Measurements from ENCODE around the gene C12orf75. TPM values are rescaled to one million over a fixed set of nuclear protein-coding genes. Genes with fewer than 3 reads are reported as not detected.
"Not testable (repeated sequence)": the region's sequence is repeated elsewhere in the genome, so short reads cannot be mapped to it uniquely, and the experiment has no call there.

Gene C12orf75
- total RNA-seq, 2 experiments from 2014 or later: 160 to 210 TPM

- CTCF ChIA-PET: interaction anchor here (0.5 kb wide), 1 partner anchor 875 kb away, joined by 6 read pairs; no protein-coding TSS in a partner anchor
These were observed 69.1 kb downstream of the C12orf75 start for GRCh38 chr12:105399428-105400081.

GRCh38 chr12:105400227-105400626, 69.7 kb downstream of the C12orf75 start:
- Mint-ChIP-seq H3K4me1 (no peaks in the 10 kb centered on the region), H3K4me3 (no peak overlapping the region), H3K9me3 (peaks cover 13% of the 10 kb centered on the region), H3K27ac (no peak overlapping the region), H3K27me3 (no peaks in the 10 kb centered on the region), H3K36me3 (ENCODE audit: low read depth) (peaks cover 17% of the 10 kb centered on the region)
- ChIA-PET POLR2A (no interaction called here), CTCF (interaction anchor here (0.5 kb wide), 1 partner anchor 874 kb away, joined by 6 read pairs; no protein-coding TSS in a partner anchor)
- DNase-seq: no peak

More at GRCh38 chr12:105399428-105400081, 69.1 kb downstream of the C12orf75 start:
- peaks cover 17% of the 10 kb centered on the region for H3K36me3 Mint-ChIP-seq (ENCODE audit: low read depth)
- DNase-seq: no peak
- H3K27ac Mint-ChIP-seq: no peak overlapping the region
- H3K9me3 Mint-ChIP-seq: peaks cover 13% of the 10 kb centered on the region
- POLR2A ChIA-PET: no interaction called here
- no peaks in the 10 kb centered on the region for H3K27me3 Mint-ChIP-seq
- H3K4me1 Mint-ChIP-seq: no peaks in the 10 kb centered on the region
- H3K4me3 Mint-ChIP-seq: no peak overlapping the region

- CTCF ChIA-PET: interaction anchor here (0.7 kb wide), 1 partner anchor 774 kb away, joined by 4 read pairs; no protein-coding TSS in a partner anchor
These were observed 70.7 kb downstream of the C12orf75 start for GRCh38 chr12:105401198-105401597.

GRCh38 chr12:105402366-105402765, 71.9 kb downstream of the C12orf75 start:
- no peak for DNase-seq
- Mint-ChIP-seq H3K27ac (no peak overlapping the region), H3K4me3 (no peak overlapping the region), H3K9me3 (peaks cover 13% of the 10 kb centered on the region), H3K36me3 (ENCODE audit: low read depth) (peaks cover 17% of the 10 kb centered on the region), H3K27me3 (no peaks in the 10 kb centered on the region), H3K4me1 (no peaks in the 10 kb centered on the region)
- POLR2A ChIA-PET: no interaction called here
- CTCF ChIA-PET: no interaction called here

More at GRCh38 chr12:105401198-105401597, 70.7 kb downstream of the C12orf75 start:
- POLR2A ChIA-PET: no interaction called here
- Mint-ChIP-seq H3K27ac (no peak overlapping the region), H3K27me3 (no peaks in the 10 kb centered on the region), H3K36me3 (ENCODE audit: low read depth) (peaks cover 17% of the 10 kb centered on the region), H3K4me1 (no peaks in the 10 kb centered on the region), H3K4me3 (no peak overlapping the region), H3K9me3 (peaks cover 13% of the 10 kb centered on the region)
- no peak for DNase-seq

GRCh38 chr12:105403095-105403494, 72.6 kb downstream of the C12orf75 start:
- no peak overlapping the region for H3K27ac Mint-ChIP-seq
- H3K9me3 Mint-ChIP-seq: peaks cover 7% of the 10 kb centered on the region
- no peaks in the 10 kb centered on the region for H3K4me1 Mint-ChIP-seq
- peaks cover 16% of the 10 kb centered on the region for H3K36me3 Mint-ChIP-seq (ENCODE audit: low read depth)
- no peak overlapping the region for H3K4me3 Mint-ChIP-seq
- no peaks in the 10 kb centered on the region for H3K27me3 Mint-ChIP-seq
- no peak for DNase-seq
- CTCF ChIA-PET: interaction anchor here (0.5 kb wide), 1 partner anchor 1604 kb away, joined by 4 read pairs; no protein-coding TSS in a partner anchor
- POLR2A ChIA-PET: no interaction called here

GRCh38 chr12:105404134-105404533, 73.6 kb downstream of the C12orf75 start:
- H3K36me3 Mint-ChIP-seq (ENCODE audit: low read depth); H3K4me3 Mint-ChIP-seq; H3K27ac Mint-ChIP-seq; H3K27me3 Mint-ChIP-seq; H3K9me3 Mint-ChIP-seq; POLR2A ChIA-PET; DNase-seq; H3K4me1 Mint-ChIP-seq: not testable (repeated sequence)
- CTCF ChIA-PET: interaction anchor here (0.7 to 1.2 kb wide), 3 partner anchors 9 to 32 kb away, joined by 3 to 5 read pairs (median 3); no protein-coding TSS in a partner anchor

- Mint-ChIP-seq H3K4me1 (peaks cover 15% of the 10 kb centered on the region), H3K36me3 (ENCODE audit: low read depth) (peaks cover 2% of the 10 kb centered on the region), H3K9me3 (no peaks in the 10 kb centered on the region), H3K27ac (no peak overlapping the region), H3K4me3 (no peak overlapping the region), H3K27me3 (no peaks in the 10 kb centered on the region)
- ChIA-PET POLR2A (interaction anchor here (0.6 kb wide), 1 partner anchor 1208 kb away, joined by 3 read pairs; no protein-coding TSS in a partner anchor), CTCF (no interaction called here)
- no peak for DNase-seq
These were observed 76.0 kb downstream of the C12orf75 start for GRCh38 chr12:105406497-105406896.

- ChIA-PET CTCF (no interaction called here), POLR2A (no interaction called here)
- Mint-ChIP-seq H3K9me3 (no peaks in the 10 kb centered on the region), H3K4me3 (no peak overlapping the region), H3K27ac (no peak overlapping the region), H3K36me3 (ENCODE audit: low read depth) (no peaks in the 10 kb centered on the region), H3K4me1 (peaks cover 15% of the 10 kb centered on the region), H3K27me3 (no peaks in the 10 kb centered on the region)
- no peak for DNase-seq
These were observed 78.8 kb downstream of the C12orf75 start for GRCh38 chr12:105409279-105409678.

GRCh38 chr12:105409801-105410471, 79.4 kb downstream of the C12orf75 start:
- no peaks in the 10 kb centered on the region for H3K27me3 Mint-ChIP-seq
- DNase-seq: no peak
- no peaks in the 10 kb centered on the region for H3K9me3 Mint-ChIP-seq
- ChIA-PET CTCF (no interaction called here), POLR2A (no interaction called here)
- H3K4me3 Mint-ChIP-seq: peak overlapping the region; percentile 17
- H3K36me3 Mint-ChIP-seq (ENCODE audit: low read depth): no peaks in the 10 kb centered on the region
- peak overlapping the region; percentile 65 for H3K27ac Mint-ChIP-seq
- H3K4me1 Mint-ChIP-seq: peaks cover 15% of the 10 kb centered on the region

GRCh38 chr12:105413911-105414487, 83.5 kb downstream of the C12orf75 start:
- H3K9me3 Mint-ChIP-seq: no peaks in the 10 kb centered on the region

GRCh38 chr12:105417732-105418131, 87.2 kb downstream of the C12orf75 start:
- no peak for DNase-seq
- CTCF ChIA-PET: no interaction called here
- Mint-ChIP-seq H3K36me3 (ENCODE audit: low read depth) (no peaks in the 10 kb centered on the region), H3K27ac (no peak overlapping the region), H3K4me3 (no peak overlapping the region), H3K4me1 (no peaks in the 10 kb centered on the region), H3K9me3 (no peaks in the 10 kb centered on the region), H3K27me3 (peaks cover 5% of the 10 kb centered on the region)
- POLR2A ChIA-PET: no interaction called here

More at GRCh38 chr12:105413911-105414487, 83.5 kb downstream of the C12orf75 start:
- peaks cover 15% of the 10 kb centered on the region for H3K4me1 Mint-ChIP-seq
- peaks cover 5% of the 10 kb centered on the region for H3K27me3 Mint-ChIP-seq
- H3K27ac Mint-ChIP-seq: no peak overlapping the region
- H3K4me3 Mint-ChIP-seq: no peak overlapping the region
- H3K36me3 Mint-ChIP-seq (ENCODE audit: low read depth): no peaks in the 10 kb centered on the region
- DNase-seq: no peak
- POLR2A ChIA-PET: no interaction called here
- CTCF ChIA-PET: interaction anchor here (0.6 kb wide), 1 partner anchor 1179 kb away, joined by 4 read pairs; no protein-coding TSS in a partner anchor

- Mint-ChIP-seq H3K27me3 (peaks cover 5% of the 10 kb centered on the region), H3K9me3 (no peaks in the 10 kb centered on the region), H3K27ac (no peak overlapping the region), H3K4me3 (no peak overlapping the region), H3K36me3 (ENCODE audit: low read depth) (no peaks in the 10 kb centered on the region), H3K4me1 (no peaks in the 10 kb centered on the region)
- no peak for DNase-seq
- POLR2A ChIA-PET: no interaction called here
- CTCF ChIA-PET: no interaction called here
These were observed 87.7 kb downstream of the C12orf75 start for GRCh38 chr12:105418229-105418628.

GRCh38 chr12:105418821-105419291, 88.4 kb downstream of the C12orf75 start:
- H3K36me3 Mint-ChIP-seq (ENCODE audit: low read depth): no peaks in the 10 kb centered on the region
- DNase-seq: no peak
- no peaks in the 10 kb centered on the region for H3K4me1 Mint-ChIP-seq
- H3K27me3 Mint-ChIP-seq: peaks cover 5% of the 10 kb centered on the region
- no peak overlapping the region for H3K4me3 Mint-ChIP-seq
- ChIA-PET CTCF (interaction anchor here (0.6 kb wide), 2 partner anchors 770 to 783 kb away, joined by 3 to 5 read pairs; no protein-coding TSS in a partner anchor), POLR2A (no interaction called here)
- no peaks in the 10 kb centered on the region for H3K9me3 Mint-ChIP-seq
- no peak overlapping the region for H3K27ac Mint-ChIP-seq
